Suprapubic skin (tissue), 3 donors: ENCODE results near the gene CCDC182.

Experiments
- CTCF ChIP-seq, 2 donors: fragments of 200-600 bp in 1 of 2; fragments of 450-650 bp in 1 of 2; sonication (generic) in 1 of 2; IDR thresholded peaks; one replicate each; pipeline ENCODE4 v1.5.1; 2016 to 2019; ENCODE audit warnings: antibody characterized with exemption in 2 of 2, mild to moderate bottlenecking in 1 of 2, moderate library complexity in 1 of 2
- POLR2A ChIP-seq, 2 donors: fragments of 450-650 bp; IDR thresholded peaks; one replicate each; pipeline ENCODE4 v1.6.1; 2017; ENCODE audit warnings: antibody characterized with exemption in 2 of 2, mild to moderate bottlenecking in 2 of 2, moderate library complexity in 2 of 2

DNA sequence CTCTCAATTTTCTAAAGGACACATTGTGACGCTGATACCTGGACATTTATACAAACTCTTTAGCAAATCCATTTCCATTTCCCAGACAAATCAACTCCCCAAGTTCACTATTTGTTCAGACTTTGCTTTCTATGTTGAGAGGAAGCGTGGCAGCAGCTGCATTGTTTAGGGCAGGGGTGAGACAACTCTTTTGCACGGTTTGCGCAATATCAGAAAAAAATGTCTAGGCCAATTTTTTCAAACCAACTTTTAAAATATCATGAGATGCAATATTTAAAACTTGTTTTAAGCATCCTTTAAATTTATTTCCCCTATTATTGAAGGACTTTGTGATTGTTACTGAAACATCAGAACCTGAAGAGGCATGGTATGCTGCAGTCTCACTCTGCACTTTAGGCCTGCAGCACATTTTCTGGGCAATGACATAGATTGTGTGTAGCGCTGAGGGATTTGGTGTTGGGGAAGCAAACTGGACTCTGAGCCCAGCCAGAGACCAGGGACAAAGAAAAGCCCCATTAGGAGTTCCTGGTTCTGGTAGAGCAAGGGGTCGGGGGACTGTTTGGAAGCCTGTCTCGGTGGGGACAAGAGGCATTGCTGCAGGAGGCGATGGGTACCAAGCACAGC, 6.4 kb upstream of the CCDC182 start:
- no peak for TF ChIP-seq CTCF (IDR thresholded peaks at IDR 0.05)
- TF ChIP-seq POLR2A (IDR thresholded peaks at IDR 0.05): no peak
